ENCODE results near the gene BCAN.

The BCAN gene

GRCh38 chr1:156673387-156674121 lies 31.6 kb downstream of the BCAN start:
- ChIA-PET CTCF (interaction anchor here (1.0 to 49.8 kb wide), 5 partner anchors 9 to 47 kb away, joined by 6 to 2951 read pairs (median 341); partner anchors contain the start of genes CRABP2, ISG20L2 and METTL25B), POLR2A (no interaction called here)
- no peak for TF ChIP-seq CTCF (IDR thresholded peaks at IDR 0.05; ENCODE audit: insufficient read depth, low read length, missing control alignments)
- no peak overlapping the region for H3K4me3 ChIP-seq (ENCODE audit: low read depth, low read length)
- no peak for DNase-seq (ENCODE audit: low read depth, low spot score)

GRCh38 chr1:156675210-156676113 lies 33.5 kb downstream of the BCAN start:
- peak overlapping the region; percentile 51 for H3K4me3 ChIP-seq (ENCODE audit: low read depth, low read length)
- no peak for TF ChIP-seq CTCF (IDR thresholded peaks at IDR 0.05; ENCODE audit: insufficient read depth, low read length, missing control alignments)
- DNase-seq (ENCODE audit: low read depth, low spot score), result no peak
- POLR2A ChIA-PET, result interaction anchor here (0.9 to 2.9 kb wide), 3 partner anchors 9 to 54 kb away, joined by 3 to 14 read pairs (median 4); partner anchors contain the start of gene ISG20L2
- CTCF ChIA-PET, result interaction anchor here (0.5 to 49.8 kb wide), 12 partner anchors 8 to 289 kb away, joined by 3 to 2951 read pairs (median 8); partner anchors contain the start of genes CRABP2, ISG20L2, METTL25B and NTRK1

GRCh38 chr1:156676114-156676819 lies 34.4 kb downstream of the BCAN start:
- CTCF ChIA-PET, result interaction anchor here (0.6 to 49.8 kb wide), 17 partner anchors 8 to 291 kb away, joined by 3 to 2951 read pairs (median 10); partner anchors contain the start of genes CRABP2, HAPLN2, ISG20L2 and METTL25B
- POLR2A ChIA-PET, result interaction anchor here (0.8 to 2.9 kb wide), 4 partner anchors 9 to 53 kb away, joined by 3 to 14 read pairs (median 4); partner anchors contain the start of gene ISG20L2
- no peak for TF ChIP-seq CTCF (IDR thresholded peaks at IDR 0.05; ENCODE audit: insufficient read depth, low read length, missing control alignments)

GRCh38 chr1:156676820-156677615 lies 35.1 kb downstream of the BCAN start, which contains the start of gene NES:
NES (minus strand) TSS chr1:156677407; CDS start chr1:156677264, 143 bp downstream.
- CTCF ChIA-PET, result interaction anchor here (0.7 to 49.8 kb wide), 22 partner anchors 9 to 291 kb away, joined by 3 to 2951 read pairs (median 6); partner anchors contain the start of genes CRABP2, HAPLN2, ISG20L2 and METTL25B
- no peak for TF ChIP-seq CTCF (IDR thresholded peaks at IDR 0.05; ENCODE audit: insufficient read depth, low read length, missing control alignments)
- no peak for DNase-seq (ENCODE audit: low read depth, low spot score)
- POLR2A ChIA-PET, result interaction anchor here (0.8 to 2.9 kb wide), 4 partner anchors 10 to 52 kb away, joined by 3 to 14 read pairs (median 4); partner anchors contain the start of gene ISG20L2
- H3K4me3 ChIP-seq (ENCODE audit: low read depth, low read length), result peak within 1 kb of the TSS; percentile 51

More at GRCh38 chr1:156676114-156676819, 34.4 kb downstream of the BCAN start:
- DNase-seq (ENCODE audit: low read depth, low spot score), result no peak
- peak overlapping the region; percentile 51 for H3K4me3 ChIP-seq (ENCODE audit: low read depth, low read length)

All from AG04449 (cell line).